GM12878 (cell line): ENCODE results near the gene TRPC6. TPM values are rescaled to one million over a fixed set of nuclear protein-coding genes. Genes with fewer than 3 reads are reported as not detected.

Experiments used
- ATAC-seq: fragments of 200-7000 bp; cut with Tn5 transposase; 3 replicates; pipeline ENCODE4 v1.9.1; 2020; ENCODE audit warnings: mild to moderate bottlenecking, moderate library complexity
- BruUV-seq: library from RNA; stranded (reverse); fragments of 400-500 nt; replicated peaks from 2 replicates; lab custom pipeline; 2021; lab: Mats Ljungman, UMichigan
- CTCF ChIA-PET: fragments of 300-600 bp; sonication (Branson Sonifier 250); formaldehyde crosslinking; extraction: SDS; loops from one replicate; lab custom pipeline; 2021; ENCODE audit warnings: inconsistent platforms; lab: Yijun Ruan, JAX
- POLR2A ChIA-PET: fragments of 350-600 bp; formaldehyde crosslinking; extraction: SDS; loops from one replicate; lab custom pipeline; 2021; ENCODE audit warnings: inconsistent platforms; lab: Charles Lee
- RAD21 ChIA-PET: fragments of 300-600 bp; sonication (Branson Sonifier 250); formaldehyde crosslinking; loops from one replicate; lab custom pipeline; 2023; ENCODE audit warnings: antibody characterized with exemption; ENCODE audit not compliant: unreplicated experiment; lab: Charles Lee
- SMC1A ChIA-PET: fragments of 300-600 bp; sonication (Branson Sonifier 250); formaldehyde crosslinking; loops from one replicate; lab custom pipeline; 2023; ENCODE audit not compliant: unreplicated experiment, uncharacterized antibody; lab: Charles Lee
- DNase-seq: peaks from one replicate; pipeline ENCODE4 v3.0.0-alpha.2; 2011; ENCODE audit warnings: low read depth, low spot score
- FAIRE-seq: peaks from 3 replicates; lab custom pipeline; 2011; peaks lifted over from hg19 to GRCh38; lab: Jason Lieb, UNC
- H2AFZ ChIP-seq: 2 replicates; pipeline ENCODE4 v1.6.0; 2011; ENCODE audit warnings: low read depth, low read length, control low read depth; ENCODE audit not compliant: control insufficient read depth
- H3K27ac ChIP-seq: 2 replicates; pipeline ENCODE4 v1.5.1; 2011; ENCODE audit warnings: control low read depth; ENCODE audit not compliant: control insufficient read depth, insufficient read depth
- H3K27me3 ChIP-seq, 2 experiments: replicated peaks in 1 of 2; 2 replicates each; pipeline versions ENCODE4 v1.6.0 to v1.6.1; 2011; ENCODE audit warnings: low read length in 1 of 2; ENCODE audit not compliant: control insufficient read depth in 2 of 2, insufficient read depth in 2 of 2
- H3K36me3 ChIP-seq, 2 experiments: 2 replicates each; pipeline ENCODE4 v1.5.1; 2011; ENCODE audit warnings: low read length in 1 of 2; ENCODE audit not compliant: control insufficient read depth in 2 of 2, insufficient read depth in 2 of 2
- H3K4me1 ChIP-seq: 2 replicates; pipeline ENCODE4 v1.6.1; 2011; ENCODE audit warnings: mild to moderate bottlenecking, low read length, moderate library complexity, mixed read lengths; ENCODE audit not compliant: control insufficient read depth, insufficient read depth
- H3K4me2 ChIP-seq: 2 replicates; pipeline ENCODE4 v1.6.0; 2011; ENCODE audit warnings: control low read depth; ENCODE audit not compliant: control insufficient read depth, insufficient read depth
- H3K4me3 ChIP-seq: fragments of 200-600 bp; sonication (generic); 2 replicates; pipeline ENCODE4 v1.5.1; 2016
- H3K79me2 ChIP-seq: 2 replicates; pipeline ENCODE4 v1.6.0; 2011; ENCODE audit warnings: low read length; ENCODE audit not compliant: control insufficient read depth, insufficient read depth
- H3K9ac ChIP-seq: 2 replicates; pipeline ENCODE4 v1.8.0; 2011; ENCODE audit warnings: low read length, control low read depth, mixed read lengths; ENCODE audit not compliant: control insufficient read depth, insufficient read depth
- H3K9me3 ChIP-seq: replicated peaks from 3 replicates; pipeline ENCODE4 v1.5.1; 2011; ENCODE audit warnings: mild to moderate bottlenecking, low read length; ENCODE audit not compliant: control insufficient read depth, insufficient read depth
- H4K20me1 ChIP-seq: 2 replicates; pipeline ENCODE4 v1.6.0; 2011; ENCODE audit not compliant: control insufficient read depth, insufficient read depth
- CBX5 ChIP-seq: sonication (generic); IDR thresholded peaks from 2 replicates; pipeline ENCODE4 v1.6.1; 2016; ENCODE audit warnings: low read depth, moderate library complexity, mild to moderate bottlenecking, inconsistent platforms
- EGR1 ChIP-seq, 2 experiments: IDR thresholded peaks; 1 replicate in 1 of 2; 2 replicates in 1 of 2; pipeline ENCODE4 v1.6.1; 2011 to 2012; ENCODE audit warnings: low read depth in 2 of 2, low read length in 2 of 2, borderline replicate concordance in 1 of 2, mild to moderate bottlenecking in 1 of 2, moderate library complexity in 1 of 2
- HCFC1 ChIP-seq: fragments of 150-350 bp; IDR thresholded peaks from 2 replicates; pipeline ENCODE4 v1.6.1; 2014; ENCODE audit warnings: low read length
- HDAC2 ChIP-seq: fragments of 200-600 bp; sonication (generic); IDR thresholded peaks from 2 replicates; pipeline ENCODE4 v1.6.1; 2017
- KDM1A ChIP-seq: fragments of 200-600 bp; sonication (generic); IDR thresholded peaks from 2 replicates; pipeline ENCODE4 v1.6.1; 2016; ENCODE audit warnings: borderline replicate concordance
- MAX ChIP-seq: IDR thresholded peaks from 2 replicates; pipeline ENCODE4 v1.6.1; 2012; ENCODE audit warnings: low read depth, low read length, improper control_type of control experiment
- NR2C2 ChIP-seq: IDR thresholded peaks from 2 replicates; pipeline ENCODE4 v1.6.1; 2011; ENCODE audit warnings: borderline replicate concordance, low read depth; ENCODE audit not compliant: control insufficient read depth, insufficient read length
- ZNF207 ChIP-seq: fragments of 450-650 bp; IDR thresholded peaks from 2 replicates; pipeline ENCODE4 v1.6.1; 2014; ENCODE audit warnings: antibody characterized with exemption, mild to moderate bottlenecking, borderline replicate concordance
- WGBS: methylation state at CpG from one replicate; pipeline ENCODE4 v1.1.6; 2016; ENCODE audit warnings: low lambda C conversion rate; ENCODE audit not compliant: insufficient replicate concordance, insufficient coverage; ENCODE audit errors: missing lambda C conversion rate; 5-methylcytosine and 5-hydroxymethylcytosine counted together
- in situ Hi-C: fragments of 300-500 bp; cut with MboI; formaldehyde crosslinking; loops from 9 replicates; pipeline ENCODE4 v1.14.3; 2018; ENCODE audit warnings: mixed read lengths
- intact Hi-C: fragments of 100-400 bp; cut with micrococcal nuclease; formaldehyde crosslinking; loops from one replicate; pipeline ENCODE4 v1.14.2; 2022; ENCODE audit not compliant: unreplicated experiment
- polyA plus RNA-seq, 11 experiments: library from polyadenylated mRNA; depleted of rRNA in 4 of 11; unstranded in 6 of 11; stranded (reverse) in 5 of 11; fragments of >200 nt; fragmentation: Nextera tagmentation in 4 of 11; fragmentation: Illumina TruSeq in 1 of 11; extraction: Ambion mirVana in 4 of 11; extraction: Trizol in 1 of 11; gene quantifications; 1 replicate in 1 of 11; 2 replicates in 10 of 11; pipeline versions ENCODE4 v1.2.1 to v1.2.3, GENCODE V29; 2011 to 2016; ENCODE audit warnings: inconsistent platforms in 2 of 11, missing spikeins in 2 of 11, low read depth in 1 of 11
- total RNA-seq, 4 experiments: library from RNA; depleted of rRNA in 3 of 4; stranded (reverse); fragments of >200 nt in 3 of 4; fragmentation: Illumina TruSeq in 1 of 4; extraction: Trizol in 1 of 4; gene quantifications; 2 replicates each; pipeline versions ENCODE4 v1.2.1 to v1.2.3, GENCODE V29; 2013 to 2021

TRPC6 gene
- total and polyA plus RNA-seq, 10 of the 15 experiments (the other 5 are each of a cell fraction or from before 2014, with no cell fraction given) = not detected

DNA sequence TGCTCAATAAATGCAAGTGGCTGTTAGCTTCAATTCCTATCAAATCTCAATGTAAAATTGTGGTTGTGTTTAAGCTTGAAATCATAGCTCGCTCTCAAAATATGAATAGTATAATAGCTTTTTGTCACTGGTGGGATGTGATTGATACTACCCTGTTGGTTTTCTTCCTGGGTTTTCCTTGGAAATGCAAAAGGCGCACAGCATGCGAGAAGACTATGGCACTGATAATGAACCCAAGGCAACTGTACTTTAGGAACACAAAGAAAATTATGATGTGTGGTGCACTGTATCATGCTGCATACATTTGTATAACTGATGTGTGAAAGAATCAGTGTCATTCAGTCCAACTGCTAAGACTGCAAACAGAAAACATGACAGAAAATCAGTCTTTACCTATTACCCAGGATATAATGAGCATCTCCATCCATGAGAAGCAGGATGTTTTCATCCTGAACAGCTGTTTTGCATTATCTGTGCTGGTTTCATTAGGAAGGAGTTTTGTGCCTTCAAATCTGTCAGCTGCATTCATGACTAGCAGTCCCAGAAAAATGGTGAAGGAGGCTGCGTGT is 101.2 kb downstream of the TRPC6 start:
- 57% methylated on average over 4 of the region's 4 CpGs for WGBS
- DNase-seq (no peak), FAIRE-seq (no peak), ATAC-seq (no peak)
- POLR2A ChIA-PET = no interaction called here
- Histone ChIP-seq H3K79me2 (no peaks in the 10 kb centered on the region), H3K36me3 (no peaks in the 10 kb centered on the region), H3K27ac (no peak overlapping the region), H3K9ac (no peak overlapping the region), H4K20me1 (no peaks in the 10 kb centered on the region), H3K9me3 (no peaks in the 10 kb centered on the region), H3K4me3 (no peak overlapping the region), H3K4me1 (no peaks in the 10 kb centered on the region), H3K4me2 (no peak overlapping the region), H3K27me3 (no peaks in the 10 kb centered on the region), H2AFZ (no peak overlapping the region)
- SMC1A ChIA-PET = no interaction called here
- BruUV-seq = no TSS peak
- intact Hi-C loops (no loop called here), in situ Hi-C loops (no loop called here)
- TF ChIP-seq NR2C2 (no peak), ZNF207 (no peak), MAX (no peak), KDM1A (no peak), EGR1 (IDR thresholded peaks at IDR 0.05; ENCODE audit: borderline replicate concordance in 1 of 2, low read depth in 2 of 2, low read length in 2 of 2) (no peak), HDAC2 (no peak), HCFC1 (no peak), CBX5 (no peak)
- RAD21 ChIA-PET = no interaction called here
- CTCF ChIA-PET = no interaction called here
